C4-2B (cell line): ENCODE measurements around the gene TNRC18.

Source experiments
- ZFX ChIP-seq: fragments of 450-650 bp; IDR thresholded peaks from 2 replicates; pipeline ENCODE4 v1.6.1; 2017
- TF ChIP-seq, protein P1 (sequence below): fragments of 450-650 bp; conservative IDR thresholded peaks from 2 replicates; pipeline ENCODE4 v1.5.1; 2017; ENCODE audit warnings: mild to moderate bottlenecking

DNA sequence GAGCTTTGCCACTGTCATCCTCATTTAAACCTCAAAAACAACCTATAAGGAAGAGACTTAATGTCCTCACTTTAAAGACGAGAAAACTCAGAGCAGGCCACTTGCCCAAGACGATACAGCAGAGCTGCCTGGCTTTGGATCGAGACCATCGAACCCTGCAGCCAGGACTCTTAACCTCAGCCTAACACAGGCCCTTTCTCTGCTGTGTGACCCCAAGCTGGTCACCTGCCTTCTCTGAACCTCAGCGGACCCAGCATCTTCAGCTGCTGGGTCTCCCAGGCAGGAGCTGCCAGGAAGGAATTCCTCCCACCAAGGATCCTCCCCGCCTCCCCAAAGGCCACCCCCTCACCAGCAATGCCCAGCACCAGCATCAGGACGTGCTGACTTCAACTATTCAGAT is 32.7 kb downstream of the TNRC18 start:
- TF ChIP-seq, protein P1, sequence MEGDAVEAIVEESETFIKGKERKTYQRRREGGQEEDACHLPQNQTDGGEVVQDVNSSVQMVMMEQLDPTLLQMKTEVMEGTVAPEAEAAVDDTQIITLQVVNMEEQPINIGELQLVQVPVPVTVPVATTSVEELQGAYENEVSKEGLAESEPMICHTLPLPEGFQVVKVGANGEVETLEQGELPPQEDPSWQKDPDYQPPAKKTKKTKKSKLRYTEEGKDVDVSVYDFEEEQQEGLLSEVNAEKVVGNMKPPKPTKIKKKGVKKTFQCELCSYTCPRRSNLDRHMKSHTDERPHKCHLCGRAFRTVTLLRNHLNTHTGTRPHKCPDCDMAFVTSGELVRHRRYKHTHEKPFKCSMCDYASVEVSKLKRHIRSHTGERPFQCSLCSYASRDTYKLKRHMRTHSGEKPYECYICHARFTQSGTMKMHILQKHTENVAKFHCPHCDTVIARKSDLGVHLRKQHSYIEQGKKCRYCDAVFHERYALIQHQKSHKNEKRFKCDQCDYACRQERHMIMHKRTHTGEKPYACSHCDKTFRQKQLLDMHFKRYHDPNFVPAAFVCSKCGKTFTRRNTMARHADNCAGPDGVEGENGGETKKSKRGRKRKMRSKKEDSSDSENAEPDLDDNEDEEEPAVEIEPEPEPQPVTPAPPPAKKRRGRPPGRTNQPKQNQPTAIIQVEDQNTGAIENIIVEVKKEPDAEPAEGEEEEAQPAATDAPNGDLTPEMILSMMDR: no peak
- no peak for TF ChIP-seq ZFX
